SH-SY5Y (cell line): ENCODE results near the gene ZNF660.

ENCODE experiments used
- GATA2 ChIP-seq: IDR thresholded peaks from 2 replicates; pipeline ENCODE4 v1.6.1; 2011; ENCODE audit warnings: mild to moderate bottlenecking, low read depth, low read length
- GATA3 ChIP-seq: IDR thresholded peaks from 2 replicates; pipeline ENCODE4 v1.6.1; 2011; ENCODE audit warnings: low read depth, mild to moderate bottlenecking, low read length, moderate library complexity

The ZNF660 gene

DNA sequence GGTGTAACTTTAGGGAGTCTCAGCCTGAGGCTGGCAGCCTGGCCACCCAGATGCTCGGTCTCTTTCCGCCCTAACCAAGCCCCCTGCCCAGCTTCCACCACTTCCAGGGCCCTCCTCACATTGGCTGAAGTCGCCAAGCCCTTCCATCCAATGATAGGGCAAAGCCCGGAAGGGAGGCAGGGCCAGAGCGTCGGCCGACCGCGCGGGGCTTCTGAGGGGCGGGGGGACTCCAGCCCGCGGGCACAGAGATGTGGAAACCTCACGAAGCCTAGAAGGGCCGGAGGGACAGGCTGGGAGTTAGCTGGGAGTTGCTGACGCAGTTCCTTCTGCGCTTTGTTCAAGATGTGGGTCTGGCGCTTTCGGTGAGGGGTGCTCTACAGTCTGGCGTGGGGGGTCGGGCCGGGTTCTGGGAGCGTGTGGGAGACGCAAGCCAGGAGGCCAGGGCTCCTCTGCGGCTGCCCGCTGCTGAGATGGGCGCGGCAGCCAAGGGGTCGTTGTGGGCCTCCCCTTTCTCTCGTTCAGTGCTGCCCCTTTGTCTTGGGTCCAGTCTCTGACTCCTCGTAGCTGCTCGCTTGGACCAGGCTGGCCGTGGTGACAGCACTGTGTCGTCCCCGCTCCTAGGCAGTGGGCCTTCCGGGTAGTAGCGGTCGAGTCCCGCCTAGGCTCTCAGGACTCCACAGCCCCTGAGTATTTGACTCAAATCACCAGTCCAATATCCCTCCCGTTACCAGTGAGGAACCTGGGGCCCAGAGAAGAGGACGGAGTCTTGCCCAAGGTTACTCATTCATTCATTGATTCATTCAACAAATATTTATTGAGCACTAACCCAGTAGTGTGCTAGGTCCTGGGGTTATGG lies at the start of gene ZNF660:
Gene ZNF660 (plus strand): TSS at position 319 of the 856 bp plus-strand sequence. CDS start 9,230 bp downstream, outside the sequence.
- TF ChIP-seq GATA2 (no peak), GATA3 (no peak)

DNA sequence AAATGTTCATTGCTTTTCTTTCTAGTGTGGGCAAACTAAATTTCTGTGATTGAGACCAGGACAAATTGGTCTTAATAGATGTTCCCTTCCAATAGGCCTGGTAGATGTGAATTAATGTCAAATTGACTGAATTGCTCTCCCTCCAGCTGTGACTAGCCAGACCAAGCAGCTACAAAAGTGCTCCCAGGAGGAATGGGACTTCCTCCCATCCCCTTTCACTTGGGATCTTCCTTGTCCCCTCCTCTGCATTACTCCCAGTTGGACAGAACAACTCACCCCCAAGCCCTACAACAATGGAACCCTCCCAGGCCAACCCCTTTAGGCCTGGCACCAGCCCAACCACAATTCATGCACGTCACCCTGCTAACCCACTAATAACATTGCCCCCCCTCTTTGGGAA lies 49.4 kb upstream of the ZNF660 start:
- TF ChIP-seq GATA2 (no peak), GATA3 (no peak)

DNA sequence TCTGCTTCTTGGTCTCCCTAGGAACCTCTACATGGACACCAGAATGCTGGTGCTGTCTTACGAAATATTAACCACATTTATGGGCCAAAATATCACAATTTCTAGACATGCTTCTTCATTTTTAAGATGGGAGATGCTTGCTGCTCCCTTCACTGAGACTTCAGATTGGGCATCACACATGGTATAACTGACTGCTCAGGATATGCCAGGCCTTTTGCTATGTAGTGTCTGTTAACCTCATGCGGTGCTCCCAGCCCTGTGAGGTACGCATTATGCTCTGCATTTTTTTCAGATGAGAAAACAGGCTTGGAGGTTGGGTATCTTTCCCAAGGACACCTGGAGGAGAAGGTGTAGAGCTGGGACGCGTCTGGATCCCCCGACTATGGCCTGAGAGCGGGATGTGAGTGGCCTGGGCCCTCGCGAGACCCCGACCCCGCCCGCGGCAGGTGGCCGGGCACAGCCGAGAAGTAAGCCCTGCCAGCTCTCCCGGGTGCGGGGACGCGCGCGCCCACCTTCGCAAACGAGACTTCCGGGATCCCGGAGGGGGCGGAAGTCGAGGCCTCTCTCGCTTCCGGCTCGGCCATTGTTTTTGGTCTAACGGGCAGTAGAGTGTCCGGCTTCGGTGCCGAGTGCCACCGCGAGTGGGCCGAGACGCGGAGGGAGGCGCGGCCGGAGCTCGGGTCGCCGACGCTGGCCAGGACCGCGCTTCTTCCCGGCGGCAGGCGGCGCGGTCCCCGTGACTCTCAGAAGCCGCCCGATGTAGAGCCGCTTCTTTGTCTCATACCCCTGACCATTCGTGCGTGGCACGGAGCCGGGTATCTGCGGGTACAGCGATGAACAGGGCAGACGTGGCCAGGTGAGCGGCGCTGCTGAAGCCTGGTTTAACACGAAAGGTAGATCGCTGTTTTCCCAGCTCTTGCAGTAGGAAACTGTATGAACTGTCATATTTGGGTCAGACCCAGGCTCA lies 29.9 kb upstream of the ZNF660 start, which contains the start of gene ZKSCAN7:
Gene ZKSCAN7 (plus strand): TSS at position 568 of the 967 bp plus-strand sequence. CDS start 1,855 bp downstream, outside the sequence.
- TF ChIP-seq GATA3 = no peak
- no peak for TF ChIP-seq GATA2

DNA sequence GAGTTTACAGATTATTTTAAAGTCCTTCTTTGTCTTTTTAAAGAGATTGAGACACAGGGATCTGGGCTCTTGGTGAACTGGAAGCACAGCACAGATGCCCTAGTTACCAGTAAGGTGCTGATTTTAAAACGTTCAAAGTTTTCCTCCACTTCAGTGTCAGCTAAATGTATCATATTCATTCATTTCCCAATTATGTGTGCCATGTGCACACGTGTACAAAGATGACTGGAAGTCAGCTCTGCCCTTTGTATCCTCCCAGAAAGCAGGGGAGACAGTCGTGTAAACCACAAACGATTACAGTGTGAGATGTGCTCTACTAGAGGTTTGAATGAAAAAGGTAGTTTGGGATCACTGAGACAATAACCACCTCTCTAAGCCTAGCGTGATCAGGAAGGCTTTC lies 29.0 kb upstream of the ZNF660 start:
- TF ChIP-seq GATA3 (no peak), GATA2 (no peak)

DNA sequence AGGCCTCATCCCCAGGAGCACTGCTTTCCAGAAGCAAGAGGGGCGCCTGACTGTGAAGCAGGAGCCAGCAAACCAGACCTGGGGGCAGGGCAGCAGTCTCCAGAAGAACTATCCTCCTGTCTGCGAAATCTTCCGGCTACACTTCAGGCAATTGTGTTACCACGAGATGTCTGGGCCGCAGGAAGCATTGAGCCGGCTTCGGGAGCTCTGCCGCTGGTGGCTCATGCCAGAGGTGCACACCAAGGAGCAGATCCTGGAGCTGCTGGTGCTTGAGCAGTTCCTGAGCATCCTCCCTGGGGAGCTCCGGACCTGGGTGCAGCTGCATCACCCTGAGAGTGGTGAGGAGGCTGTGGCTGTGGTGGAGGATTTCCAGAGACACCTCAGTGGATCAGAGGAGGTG lies 27.7 kb upstream of the ZNF660 start:
- TF ChIP-seq GATA2 = no peak
- no peak for TF ChIP-seq GATA3

DNA sequence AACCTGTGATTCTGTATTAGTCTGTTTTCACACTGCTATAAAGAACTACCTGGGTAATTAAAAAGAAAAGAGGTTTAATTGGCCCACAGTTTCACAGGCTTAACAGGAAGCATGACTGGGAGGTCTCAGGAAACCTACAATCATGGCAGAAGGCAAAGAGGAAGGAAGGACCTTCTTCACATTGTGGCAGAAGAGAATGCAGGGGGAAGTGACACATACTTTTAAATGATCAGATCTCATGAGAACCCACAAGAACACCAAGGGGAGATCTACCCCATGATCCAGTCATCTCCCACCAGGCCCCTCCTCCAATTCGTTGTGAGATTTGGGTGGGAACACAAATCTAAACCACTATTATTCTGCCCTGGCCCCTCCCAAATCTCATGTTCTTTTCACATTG lies 23.7 kb upstream of the ZNF660 start:
- no peak for TF ChIP-seq GATA3
- TF ChIP-seq GATA2 = no peak

DNA sequence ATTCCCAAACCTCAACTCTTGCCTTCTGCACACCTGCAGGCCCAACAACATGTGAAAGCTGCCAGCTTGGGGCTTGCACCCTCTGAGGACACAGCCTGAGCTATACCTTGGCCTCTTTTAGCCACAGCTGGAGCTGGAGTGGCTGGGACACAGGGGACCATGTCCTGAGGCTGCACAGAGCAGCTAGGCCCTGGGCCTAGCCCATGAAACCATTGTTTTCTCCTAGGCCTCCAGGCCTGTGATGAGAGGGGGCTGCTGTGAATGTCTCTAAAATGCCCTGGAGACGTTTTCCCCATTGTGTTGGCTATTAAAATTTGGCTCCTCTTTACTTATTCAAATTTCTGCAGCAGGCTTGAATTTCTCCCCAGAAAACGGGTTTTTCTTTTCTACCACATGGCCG lies 22.6 kb upstream of the ZNF660 start:
- TF ChIP-seq GATA2 (no peak), GATA3 (no peak)

DNA sequence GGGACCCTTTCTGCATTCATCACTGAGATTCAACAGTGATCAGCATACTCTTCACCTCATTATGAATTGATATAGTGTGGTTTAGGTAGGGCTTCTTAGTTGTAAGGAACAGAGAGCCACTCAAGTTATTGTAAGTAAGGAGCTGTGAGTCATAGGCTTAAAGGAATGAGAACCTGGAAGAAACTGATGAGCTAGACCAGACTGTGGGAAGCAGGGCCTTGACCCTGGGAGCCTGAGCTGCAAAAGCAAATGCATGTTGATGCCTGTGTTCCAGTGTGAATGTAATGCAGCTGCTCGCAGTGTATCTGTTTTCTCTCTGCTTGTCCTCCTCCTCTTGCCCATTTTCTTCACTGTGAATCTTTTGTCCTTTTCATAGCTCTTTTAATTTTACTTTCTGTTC lies 16.2 kb upstream of the ZNF660 start:
- TF ChIP-seq GATA3 = no peak
- TF ChIP-seq GATA2 = no peak

DNA sequence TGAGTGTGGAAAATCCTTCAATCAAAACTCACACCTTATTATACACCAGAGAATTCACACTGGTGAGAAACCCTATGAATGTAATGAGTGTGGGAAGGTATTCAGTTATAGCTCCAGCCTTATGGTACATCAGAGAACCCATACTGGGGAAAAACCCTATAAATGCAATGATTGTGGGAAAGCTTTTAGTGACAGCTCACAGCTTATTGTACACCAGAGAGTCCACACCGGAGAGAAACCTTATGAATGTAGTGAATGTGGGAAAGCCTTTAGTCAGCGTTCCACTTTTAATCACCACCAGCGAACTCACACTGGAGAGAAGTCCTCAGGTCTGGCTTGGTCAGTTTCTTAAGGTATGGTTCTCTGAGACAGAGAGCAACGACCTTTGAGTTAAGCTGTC lies 13.7 kb upstream of the ZNF660 start:
- TF ChIP-seq GATA3 = no peak
- TF ChIP-seq GATA2 = no peak

DNA sequence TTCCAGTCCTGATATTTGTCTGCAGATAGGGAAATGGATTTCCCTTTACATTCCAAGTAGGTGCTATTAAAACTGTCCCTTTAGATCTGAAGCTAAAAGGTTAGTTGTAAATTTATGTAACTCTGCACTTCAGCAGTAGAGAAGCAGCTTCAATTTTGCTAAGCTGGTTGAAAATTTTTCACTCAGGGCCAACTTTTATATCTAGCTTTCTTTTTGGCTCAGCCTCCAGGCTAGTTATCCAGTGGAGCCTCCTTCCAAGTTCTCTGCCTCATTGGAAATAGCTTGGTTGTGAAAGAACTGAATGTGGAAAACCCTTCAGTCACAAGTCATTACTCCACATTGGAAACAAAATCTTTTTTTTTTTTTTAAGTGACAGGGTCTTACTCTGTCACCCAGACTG lies 8.2 kb upstream of the ZNF660 start:
- TF ChIP-seq GATA2 (no peak), GATA3 (no peak)

DNA sequence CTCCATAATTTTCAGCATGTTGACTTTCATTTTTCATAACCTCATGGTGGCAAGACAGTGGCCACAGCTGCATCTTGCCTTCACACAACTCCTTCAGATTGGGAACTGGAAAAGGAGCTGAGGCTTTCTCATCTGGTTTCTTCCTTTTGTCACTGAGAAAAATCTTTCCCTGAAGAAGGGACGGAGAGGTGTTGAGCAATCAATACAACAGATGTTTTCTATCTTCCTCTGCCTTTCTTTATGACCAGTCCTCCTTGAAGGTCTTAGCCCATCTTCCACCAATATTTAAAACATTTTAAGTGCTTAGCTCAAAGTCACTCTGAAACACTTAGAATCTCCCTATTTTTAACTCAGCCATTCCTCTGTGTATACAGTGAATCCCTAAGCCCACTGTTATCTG lies 11.9 kb downstream of the ZNF660 start:
- no peak for TF ChIP-seq GATA2
- no peak for TF ChIP-seq GATA3

DNA sequence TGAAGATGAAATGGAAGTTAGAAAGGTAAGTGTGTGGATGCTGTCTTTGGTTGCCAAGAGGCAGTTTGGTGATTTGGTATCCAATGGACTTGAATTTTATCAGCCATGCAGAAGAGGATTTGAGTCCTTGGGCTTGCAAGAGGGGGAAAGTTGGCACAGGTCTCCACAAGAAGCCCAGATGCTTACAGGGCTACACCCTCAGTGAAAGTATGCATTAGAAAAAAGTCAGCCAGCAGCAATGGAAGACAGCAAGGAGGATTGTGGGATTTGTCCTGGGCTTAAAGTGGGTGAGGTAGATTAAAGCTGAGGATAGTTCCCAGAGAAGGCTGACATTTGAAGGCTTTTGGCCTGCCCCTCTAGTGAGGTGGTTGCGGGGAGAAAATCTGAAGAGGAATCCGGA lies 17.0 kb downstream of the ZNF660 start:
- TF ChIP-seq GATA2 (no peak), GATA3 (no peak)

DNA sequence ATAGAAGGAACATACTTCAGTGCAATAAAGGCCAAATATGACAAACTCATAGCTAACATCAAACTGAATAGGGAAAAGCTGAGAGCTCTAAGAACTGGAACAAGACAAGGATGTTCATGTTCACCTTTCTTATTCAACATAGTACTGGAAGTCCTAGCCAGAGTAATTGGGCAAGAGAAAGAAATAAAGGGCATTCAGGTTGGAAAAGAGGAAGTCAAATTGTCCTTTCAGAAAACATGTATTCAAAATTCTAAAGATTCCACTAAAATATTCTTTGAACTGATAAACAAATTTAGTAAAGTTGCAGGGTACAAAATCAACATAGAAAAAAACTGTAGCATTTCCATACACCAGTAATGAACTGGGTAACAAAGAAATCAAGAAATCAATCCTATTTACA lies 27.9 kb downstream of the ZNF660 start:
- TF ChIP-seq GATA3 (no peak), GATA2 (no peak)

DNA sequence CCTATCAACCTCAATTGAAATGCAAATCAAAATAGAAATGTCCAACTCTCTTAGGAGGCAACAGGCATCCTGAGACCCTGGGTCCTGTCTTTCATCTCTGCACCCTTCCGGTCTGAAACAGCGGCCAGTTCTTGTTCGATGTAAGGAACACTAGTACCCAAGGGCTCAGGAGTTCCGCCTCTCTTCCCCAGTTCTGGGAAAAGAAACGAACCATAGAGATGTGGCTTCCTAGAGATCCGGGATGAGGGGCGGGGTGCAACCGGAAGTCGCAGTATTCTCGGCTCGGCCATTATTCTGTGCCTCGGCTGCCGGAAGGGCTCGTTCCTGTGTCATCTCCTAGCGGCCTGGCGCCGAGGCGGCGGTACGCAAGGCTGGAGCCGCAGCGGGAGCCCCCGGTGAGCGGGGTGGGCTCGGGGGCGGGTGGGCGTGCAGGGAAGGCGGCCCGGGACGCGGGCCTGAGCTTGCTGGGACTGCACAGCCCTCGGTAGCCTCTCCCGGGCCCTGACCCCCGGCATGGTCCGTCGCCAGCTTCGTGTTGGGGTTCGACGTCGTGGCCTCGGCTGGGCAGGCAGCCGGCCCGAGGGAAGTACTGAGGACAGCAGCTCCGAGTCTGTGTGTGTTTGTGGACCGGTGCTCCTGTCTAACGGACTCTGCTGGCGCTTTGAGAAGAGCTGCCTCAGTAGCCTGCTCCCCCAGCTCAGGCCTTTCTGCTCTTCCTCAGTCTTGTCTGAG lies 40.2 kb downstream of the ZNF660 start, which contains the start of gene ZNF197:
Gene ZNF197 (plus strand): TSS at position 288 of the 732 bp plus-strand sequence. CDS start 4,119 bp downstream, outside the sequence.
- TF ChIP-seq GATA3 (no peak), GATA2 (no peak)
